Measurements from ENCODE around the gene PCSK4.

Gene PCSK4

DNA sequence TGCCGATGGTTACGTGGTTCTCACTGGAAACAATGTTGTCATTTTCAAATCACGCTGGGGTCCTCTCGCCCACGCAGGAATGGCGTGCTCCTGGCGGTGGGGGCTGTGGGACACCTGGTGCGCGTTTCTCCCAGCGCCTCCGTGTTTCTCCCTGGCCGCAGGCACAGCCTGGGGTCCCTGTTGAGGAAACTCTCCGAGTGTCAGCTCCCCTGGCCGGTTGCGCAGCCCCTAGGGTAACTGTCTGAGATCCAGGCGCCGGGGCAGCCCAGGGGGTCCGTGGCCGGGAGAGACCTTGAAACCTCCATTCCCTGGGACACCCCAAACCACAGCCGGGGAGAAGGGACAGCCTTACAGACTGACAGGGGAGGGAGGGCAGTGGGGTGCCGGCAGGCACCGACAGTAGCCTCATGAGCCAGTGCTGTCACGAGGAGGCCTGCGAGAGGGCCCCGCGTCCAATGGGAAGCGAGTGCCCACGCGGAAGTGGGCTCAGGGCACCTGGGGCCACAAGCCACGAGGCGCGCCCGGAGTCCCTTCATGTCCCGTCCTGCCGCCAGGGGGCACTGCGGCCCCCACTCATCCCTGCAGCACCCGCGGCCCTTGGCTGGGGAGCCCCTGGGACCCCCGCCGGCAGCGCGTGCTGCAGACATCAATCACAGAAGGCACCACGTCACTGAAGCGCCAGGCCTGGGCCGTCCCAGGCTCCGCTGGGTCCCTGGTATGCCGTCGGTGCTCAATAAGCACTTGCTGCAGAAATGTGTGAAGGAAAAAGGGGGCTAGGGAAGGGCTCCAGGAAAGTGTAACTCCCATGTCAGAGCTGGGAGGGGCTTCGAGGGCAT lies 13.2 kb upstream of the PCSK4 start (continued):
- TF ChIP-seq WT1 (tag by site-specific recombination; IDR thresholded peaks at IDR 0.05) (peak; percentile 58), ZIC2 (tag by site-specific recombination; IDR thresholded peaks at IDR 0.05) (peak; percentile 91), EGR2 (tag by site-specific recombination; IDR thresholded peaks at IDR 0.05; ENCODE audit: low read depth) (peak; percentile 43), IKZF3 (tag by site-specific recombination; IDR thresholded peaks at IDR 0.05) (peak; percentile 30; the same call in 1 of the 2 replicates), BCL11B (tag by site-specific recombination; IDR thresholded peaks at IDR 0.05; ENCODE audit: low read depth) (peak; percentile 68; the same call in 1 of the 2 replicates), ZNF777 (tag by site-specific recombination; IDR thresholded peaks at IDR 0.05; ENCODE audit: borderline replicate concordance) (no peak; the same call in 1 of the 2 replicates), ZNF639 (tag by site-specific recombination; IDR thresholded peaks at IDR 0.05) (0 out of 2 replicates have a peak, but pooled peaks have one; percentile 44), ZNF544 (tag by site-specific recombination; IDR thresholded peaks at IDR 0.05) (no peak), ZNF138 (tag by site-specific recombination; IDR thresholded peaks at IDR 0.05; ENCODE audit: borderline replicate concordance) (no peak), ZFHX2 (tag by site-specific recombination; conservative IDR thresholded peaks at IDR 0.05) (peak; percentile 76), ZNF585B (tag by site-specific recombination; IDR thresholded peaks at IDR 0.05) (no peak), ZNF510 (tag by site-specific recombination; IDR thresholded peaks at IDR 0.05; ENCODE audit: insufficient replicate concordance) (no peak), ZNF248 (tag by site-specific recombination; IDR thresholded peaks at IDR 0.05) (no peak), ZNF555 (tag by site-specific recombination; conservative IDR thresholded peaks at IDR 0.05) (no peak), ZNF521 (tag by site-specific recombination; IDR thresholded peaks at IDR 0.05) (no peak), ZNF518A (tag by site-specific recombination; conservative IDR thresholded peaks at IDR 0.05; ENCODE audit: low read depth) (no peak), ZNF660 (tag by site-specific recombination; IDR thresholded peaks at IDR 0.05) (peak; percentile 61; the same call in 1 of the 2 replicates), ZNF223 (tag by site-specific recombination; IDR thresholded peaks at IDR 0.05) (peak; percentile 91), SP2 (tag by site-specific recombination; IDR thresholded peaks at IDR 0.05) (peak; percentile 59), ZNF324 (tag by site-specific recombination; IDR thresholded peaks at IDR 0.05) (0 out of 2 replicates have a peak, but pooled peaks have one; percentile 40), KLF17 (tag by site-specific recombination; IDR thresholded peaks at IDR 0.05) (peak; percentile 72), GLIS2 (tag by site-specific recombination; IDR thresholded peaks at IDR 0.05) (peak; percentile 87), ZNF600 (tag by site-specific recombination; IDR thresholded peaks at IDR 0.05) (no peak), MEIS1 (CRISPR knock-in tag; IDR thresholded peaks at IDR 0.05; ENCODE audit: borderline replicate concordance) (no peak)
- TF ChIP-seq, protein P1, sequence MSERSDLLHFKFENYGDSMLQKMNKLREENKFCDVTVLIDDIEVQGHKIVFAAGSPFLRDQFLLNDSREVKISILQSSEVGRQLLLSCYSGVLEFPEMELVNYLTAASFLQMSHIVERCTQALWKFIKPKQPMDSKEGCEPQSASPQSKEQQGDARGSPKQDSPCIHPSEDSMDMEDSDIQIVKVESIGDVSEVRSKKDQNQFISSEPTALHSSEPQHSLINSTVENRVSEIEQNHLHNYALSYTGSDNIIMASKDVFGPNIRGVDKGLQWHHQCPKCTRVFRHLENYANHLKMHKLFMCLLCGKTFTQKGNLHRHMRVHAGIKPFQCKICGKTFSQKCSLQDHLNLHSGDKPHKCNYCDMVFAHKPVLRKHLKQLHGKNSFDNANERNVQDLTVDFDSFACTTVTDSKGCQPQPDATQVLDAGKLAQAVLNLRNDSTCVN (tag by site-specific recombination; optimal IDR thresholded peaks at IDR 0.05): peak; percentile 69
- TF ChIP-seq, protein P2, sequence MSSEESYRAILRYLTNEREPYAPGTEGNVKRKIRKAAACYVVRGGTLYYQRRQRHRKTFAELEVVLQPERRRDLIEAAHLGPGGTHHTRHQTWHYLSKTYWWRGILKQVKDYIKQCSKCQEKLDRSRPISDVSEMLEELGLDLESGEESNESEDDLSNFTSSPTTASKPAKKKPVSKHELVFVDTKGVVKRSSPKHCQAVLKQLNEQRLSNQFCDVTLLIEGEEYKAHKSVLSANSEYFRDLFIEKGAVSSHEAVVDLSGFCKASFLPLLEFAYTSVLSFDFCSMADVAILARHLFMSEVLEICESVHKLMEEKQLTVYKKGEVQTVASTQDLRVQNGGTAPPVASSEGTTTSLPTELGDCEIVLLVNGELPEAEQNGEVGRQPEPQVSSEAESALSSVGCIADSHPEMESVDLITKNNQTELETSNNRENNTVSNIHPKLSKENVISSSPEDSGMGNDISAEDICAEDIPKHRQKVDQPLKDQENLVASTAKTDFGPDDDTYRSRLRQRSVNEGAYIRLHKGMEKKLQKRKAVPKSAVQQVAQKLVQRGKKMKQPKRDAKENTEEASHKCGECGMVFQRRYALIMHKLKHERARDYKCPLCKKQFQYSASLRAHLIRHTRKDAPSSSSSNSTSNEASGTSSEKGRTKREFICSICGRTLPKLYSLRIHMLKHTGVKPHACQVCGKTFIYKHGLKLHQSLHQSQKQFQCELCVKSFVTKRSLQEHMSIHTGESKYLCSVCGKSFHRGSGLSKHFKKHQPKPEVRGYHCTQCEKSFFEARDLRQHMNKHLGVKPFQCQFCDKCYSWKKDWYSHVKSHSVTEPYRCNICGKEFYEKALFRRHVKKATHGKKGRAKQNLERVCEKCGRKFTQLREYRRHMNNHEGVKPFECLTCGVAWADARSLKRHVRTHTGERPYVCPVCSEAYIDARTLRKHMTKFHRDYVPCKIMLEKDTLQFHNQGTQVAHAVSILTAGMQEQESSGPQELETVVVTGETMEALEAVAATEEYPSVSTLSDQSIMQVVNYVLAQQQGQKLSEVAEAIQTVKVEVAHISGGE (tag by site-specific recombination; conservative IDR thresholded peaks at IDR 0.05; ENCODE audit: low read depth): no peak

Data from HEK293 (cell line).